ENCODE measurements around the gene MTA3. TPM values are rescaled to one million over a fixed set of nuclear protein-coding genes. Genes with fewer than 3 reads are reported as not detected.

MTA3 gene
- total RNA-seq, 3 donors from 2014 or later = 31.4 to 58.0 (median 49.2) TPM

DNA sequence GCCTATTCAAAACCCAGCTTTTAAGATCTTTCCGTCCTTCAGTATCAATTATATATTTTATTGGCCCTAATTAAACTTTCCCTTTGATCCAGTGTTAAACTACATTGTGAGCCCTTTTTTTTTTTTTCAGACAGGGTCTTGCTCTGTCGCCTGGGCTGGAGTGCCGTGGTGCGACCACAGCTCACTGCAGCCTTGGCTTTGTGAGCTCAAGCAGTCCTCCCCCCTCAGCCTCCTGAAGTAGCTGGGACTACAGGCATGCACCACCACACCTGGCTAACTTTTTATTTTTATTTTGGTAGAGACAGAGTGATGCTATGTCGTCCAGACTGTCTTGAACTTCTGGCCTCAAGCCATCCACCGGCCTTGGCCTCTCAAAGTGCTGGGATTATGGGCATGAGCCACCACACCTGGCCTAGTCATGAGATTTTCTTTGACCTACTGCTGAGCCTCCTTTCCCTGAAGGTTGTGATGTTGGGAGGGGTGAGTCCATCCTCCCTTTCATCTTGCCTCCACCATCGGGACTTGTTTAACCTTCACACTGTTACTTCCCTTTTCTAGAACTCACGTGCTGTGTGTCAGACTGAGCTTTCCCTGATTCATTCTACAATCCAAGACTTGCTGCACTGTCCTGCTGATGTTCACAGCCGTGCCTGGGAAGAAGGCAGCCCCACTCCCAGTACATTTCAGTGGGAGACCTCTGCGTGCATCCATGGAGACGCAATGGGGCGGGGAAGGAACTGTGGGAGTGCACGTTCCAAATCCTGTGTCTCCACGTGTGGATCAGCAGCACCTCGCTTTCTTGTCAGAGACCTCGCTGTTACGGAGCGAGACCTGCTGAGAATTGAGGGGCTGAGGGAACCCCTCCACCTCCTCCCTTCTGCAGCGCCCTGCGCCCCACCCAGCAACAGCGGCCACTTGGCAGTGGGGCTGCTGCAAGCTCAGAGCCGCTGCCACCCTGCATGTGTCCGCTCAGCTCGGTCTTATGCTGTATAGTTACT, 184.7 kb downstream of the MTA3 start:
- Histone ChIP-seq H3K9me3 (no peaks in the 10 kb centered on the region), H3K27ac (no peak overlapping the region), H3K36me3 (no peaks in the 10 kb centered on the region), H3K4me1 (no peaks in the 10 kb centered on the region), H3K4me3 (no peak overlapping the region), H3K27me3 (no peaks in the 10 kb centered on the region)
- no peak for DNase-seq (ENCODE audit: low spot score in 2 of 2)
- intact Hi-C loops (cut with DNase I; ENCODE audit: low total_unique reads) = no loop called here
- TF ChIP-seq POLR2AphosphoS5 (IDR thresholded peaks at IDR 0.05) (no peak), POLR2A (IDR thresholded peaks at IDR 0.05) (no peak)
- TF ChIP-seq, protein P1, sequence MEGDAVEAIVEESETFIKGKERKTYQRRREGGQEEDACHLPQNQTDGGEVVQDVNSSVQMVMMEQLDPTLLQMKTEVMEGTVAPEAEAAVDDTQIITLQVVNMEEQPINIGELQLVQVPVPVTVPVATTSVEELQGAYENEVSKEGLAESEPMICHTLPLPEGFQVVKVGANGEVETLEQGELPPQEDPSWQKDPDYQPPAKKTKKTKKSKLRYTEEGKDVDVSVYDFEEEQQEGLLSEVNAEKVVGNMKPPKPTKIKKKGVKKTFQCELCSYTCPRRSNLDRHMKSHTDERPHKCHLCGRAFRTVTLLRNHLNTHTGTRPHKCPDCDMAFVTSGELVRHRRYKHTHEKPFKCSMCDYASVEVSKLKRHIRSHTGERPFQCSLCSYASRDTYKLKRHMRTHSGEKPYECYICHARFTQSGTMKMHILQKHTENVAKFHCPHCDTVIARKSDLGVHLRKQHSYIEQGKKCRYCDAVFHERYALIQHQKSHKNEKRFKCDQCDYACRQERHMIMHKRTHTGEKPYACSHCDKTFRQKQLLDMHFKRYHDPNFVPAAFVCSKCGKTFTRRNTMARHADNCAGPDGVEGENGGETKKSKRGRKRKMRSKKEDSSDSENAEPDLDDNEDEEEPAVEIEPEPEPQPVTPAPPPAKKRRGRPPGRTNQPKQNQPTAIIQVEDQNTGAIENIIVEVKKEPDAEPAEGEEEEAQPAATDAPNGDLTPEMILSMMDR (IDR thresholded peaks at IDR 0.05) = no peak

DNA sequence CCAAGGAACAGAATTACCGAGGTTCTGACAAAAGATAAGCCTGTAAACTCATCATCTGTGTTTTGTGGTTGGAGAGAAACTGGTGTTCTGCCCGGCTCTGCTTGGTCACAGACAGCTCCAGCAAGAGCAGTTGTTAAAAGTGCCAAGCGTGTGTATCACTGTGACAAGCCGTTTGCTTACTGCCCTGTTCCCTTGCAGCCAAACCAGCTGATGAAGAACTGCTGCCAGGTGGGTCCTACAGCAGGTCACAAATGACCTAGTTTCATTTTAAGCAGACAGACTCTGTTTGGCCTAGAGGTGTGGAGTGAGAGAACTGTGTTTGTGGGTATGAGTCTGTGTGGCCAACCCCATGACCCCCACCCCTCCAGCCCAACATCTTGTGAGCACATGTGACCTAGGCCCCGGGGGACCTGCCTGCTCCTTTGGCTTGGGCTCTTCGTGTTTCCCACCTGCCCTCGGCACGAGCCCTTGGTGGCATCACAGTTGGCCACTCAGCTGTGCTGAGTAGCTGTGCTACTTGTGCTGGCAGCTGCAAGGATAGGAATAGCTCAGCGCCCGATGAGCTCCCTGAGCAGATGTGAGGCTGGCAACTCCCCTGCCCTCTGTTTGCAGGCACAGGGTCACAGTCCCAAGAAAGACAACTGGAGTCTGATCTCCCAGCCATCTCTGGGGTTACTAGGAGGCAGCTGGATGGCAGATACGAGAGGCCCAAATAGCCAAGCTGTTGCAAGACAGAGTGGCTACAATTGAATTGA, 185.8 kb downstream of the MTA3 start:
- no peak overlapping the region for H3K4me3 ChIP-seq
- intact Hi-C loops (cut with DNase I; ENCODE audit: low total_unique reads) = no loop called here
- H3K36me3 ChIP-seq = no peaks in the 10 kb centered on the region
- DNase-seq (ENCODE audit: low spot score in 2 of 2) = no peak
- no peaks in the 10 kb centered on the region for H3K27me3 ChIP-seq
- H3K4me1 ChIP-seq = no peaks in the 10 kb centered on the region
- H3K27ac ChIP-seq = no peak overlapping the region
- TF ChIP-seq, protein P1 (IDR thresholded peaks at IDR 0.05) = no peak
- no peak for TF ChIP-seq POLR2A (IDR thresholded peaks at IDR 0.05)
- no peak for TF ChIP-seq POLR2AphosphoS5 (IDR thresholded peaks at IDR 0.05)
- no peaks in the 10 kb centered on the region for H3K9me3 ChIP-seq

- no peaks in the 10 kb centered on the region for H3K36me3 ChIP-seq
- no peak for DNase-seq (ENCODE audit: low spot score in 2 of 2)
- H3K27me3 ChIP-seq = no peaks in the 10 kb centered on the region
- no peak overlapping the region for H3K4me3 ChIP-seq
- H3K27ac ChIP-seq = no peak overlapping the region
- no peaks in the 10 kb centered on the region for H3K9me3 ChIP-seq
- intact Hi-C loops (cut with DNase I; ENCODE audit: low total_unique reads) = no loop called here
- TF ChIP-seq POLR2AphosphoS5 (IDR thresholded peaks at IDR 0.05) = no peak
- TF ChIP-seq, protein P1 (IDR thresholded peaks at IDR 0.05) = no peak
- no peak for TF ChIP-seq POLR2A (IDR thresholded peaks at IDR 0.05)
- H3K4me1 ChIP-seq = no peaks in the 10 kb centered on the region
These were observed 186.3 kb downstream of the MTA3 start for GRCh38 chr2:42754776-42755140.

DNA sequence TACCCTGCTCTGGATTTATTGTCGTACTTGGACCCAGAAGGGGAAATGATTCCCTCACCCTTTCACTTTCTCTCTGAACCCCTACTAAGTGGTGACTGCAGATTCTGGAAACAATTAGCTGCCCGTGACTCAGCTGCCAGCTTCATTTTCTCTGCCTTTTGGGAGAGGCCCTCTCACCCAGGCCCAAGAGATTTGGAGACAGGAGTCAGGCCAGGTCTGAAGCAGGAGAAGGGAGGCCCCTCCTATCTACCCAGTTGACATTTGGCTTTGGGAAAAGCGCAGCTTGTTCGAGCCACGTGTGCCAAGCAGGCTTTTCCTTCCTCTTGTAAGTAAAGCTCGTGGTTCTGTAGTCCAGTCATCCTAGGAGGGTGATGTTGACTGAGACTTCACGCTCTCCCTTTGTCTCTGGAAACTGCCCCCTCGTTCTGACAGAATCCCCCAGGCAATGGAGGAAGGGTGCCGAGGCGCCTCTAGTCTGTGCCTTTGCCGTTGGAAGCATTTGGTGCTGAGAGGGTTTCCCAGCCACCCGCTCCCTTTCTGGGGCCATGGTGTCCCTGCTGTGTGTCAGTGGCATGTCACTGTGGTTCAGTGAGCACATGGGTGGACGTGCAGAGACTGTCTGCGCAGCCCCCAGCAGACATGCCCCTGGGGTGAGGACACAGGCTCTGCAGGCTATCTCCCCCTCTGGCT, 186.9 kb downstream of the MTA3 start:
- Histone ChIP-seq H3K27ac (no peak overlapping the region), H3K4me3 (no peak overlapping the region), H3K4me1 (no peaks in the 10 kb centered on the region), H3K36me3 (no peaks in the 10 kb centered on the region), H3K27me3 (no peaks in the 10 kb centered on the region), H3K9me3 (no peaks in the 10 kb centered on the region)
- no peak for DNase-seq (ENCODE audit: low spot score in 2 of 2)
- TF ChIP-seq, protein P1 (IDR thresholded peaks at IDR 0.05) = no peak
- TF ChIP-seq POLR2A (IDR thresholded peaks at IDR 0.05) (no peak), POLR2AphosphoS5 (IDR thresholded peaks at IDR 0.05) (no peak)
- intact Hi-C loops (cut with DNase I; ENCODE audit: low total_unique reads) = no loop called here

Measured in breast epithelium (tissue), 4 donors.